Muscle of leg (tissue), 11 donors: ENCODE results near the gene CYP4F22. TPM values are rescaled to one million over a fixed set of nuclear protein-coding genes. Genes with fewer than 3 reads are reported as not detected.
"Not testable (repeated sequence)": the region's sequence is repeated elsewhere in the genome, so short reads cannot be mapped to it uniquely, and the experiment has no call there.

Experiments
- DNase-seq: peaks from one replicate; pipeline ENCODE4 v3.0.0; 2013
- H3K27ac ChIP-seq: one replicate; pipeline ENCODE4 v1.5.1; 2013; ENCODE audit warnings: mild to moderate bottlenecking, low read length, control low read depth
- H3K27me3 ChIP-seq: one replicate; pipeline ENCODE4 v1.6.1; 2013; ENCODE audit warnings: low read length; ENCODE audit not compliant: control insufficient read depth, insufficient read depth
- H3K36me3 ChIP-seq: one replicate; pipeline ENCODE4 v1.6.1; 2013; ENCODE audit warnings: low read length; ENCODE audit not compliant: control insufficient read depth, insufficient read depth
- H3K4me1 ChIP-seq: one replicate; pipeline ENCODE4 v1.6.1; 2013; ENCODE audit warnings: low read length; ENCODE audit not compliant: control insufficient read depth, insufficient read depth
- H3K4me3 ChIP-seq: one replicate; pipeline ENCODE4 v1.5.1; 2013; ENCODE audit warnings: low read length, control low read depth
- H3K9me3 ChIP-seq: replicated peaks from 2 replicates; pipeline ENCODE4 v1.6.1; 2013; ENCODE audit warnings: low read depth, low read length; ENCODE audit not compliant: control insufficient read depth
- WGBS: methylation state at CpG from one replicate; pipeline ENCODE4 v1.1.5; 2013; ENCODE audit warnings: missing lambda C conversion rate; ENCODE audit not compliant: insufficient coverage; 5-methylcytosine and 5-hydroxymethylcytosine counted together
- polyA plus RNA-seq, 8 donors: library from polyadenylated mRNA; unstranded; fragments of 120-200 nt; gene quantifications; one replicate each; pipeline versions ENCODE4 v1.2.1 to v1.2.3, GENCODE V29; 2013; ENCODE audit warnings: inconsistent platforms in 1 of 8, low replicate concordance in 1 of 8; ENCODE audit not compliant: insufficient read length in 8 of 8, insufficient read depth in 1 of 8
- total RNA-seq: library from RNA; stranded (reverse); fragments of 120-200 nt; gene quantifications from one replicate; pipeline ENCODE4 v1.2.4, GENCODE V29; 2013

CYP4F22 gene
- total and polyA plus RNA-seq, 9 donors, result 0.11 to 0.44 TPM; not detected in 7

DNA sequence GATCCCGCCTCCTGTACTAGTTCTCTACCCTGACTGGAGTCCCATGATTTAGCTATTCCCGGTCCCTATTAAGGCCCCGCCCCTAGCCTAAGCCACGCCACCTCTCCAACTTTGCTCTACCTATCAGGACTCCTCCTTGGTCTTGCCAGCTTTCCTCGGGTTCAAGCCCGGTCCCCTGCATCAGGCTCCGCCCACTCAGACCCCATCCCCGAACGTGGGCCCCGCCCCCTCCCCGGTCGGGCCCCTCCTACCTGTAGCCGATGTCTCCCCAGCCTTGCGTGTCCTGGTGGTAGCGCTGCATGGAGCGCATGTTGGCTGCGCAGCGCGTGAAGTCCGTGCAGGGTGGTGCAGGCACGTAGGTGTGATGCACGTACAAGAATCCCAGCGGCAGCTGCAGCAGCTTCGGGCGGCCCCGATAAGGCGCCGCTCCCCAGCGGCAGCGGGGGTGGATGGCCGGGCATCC lies 36.7 kb upstream of the CYP4F22 start:
- no peak for DNase-seq

DNA sequence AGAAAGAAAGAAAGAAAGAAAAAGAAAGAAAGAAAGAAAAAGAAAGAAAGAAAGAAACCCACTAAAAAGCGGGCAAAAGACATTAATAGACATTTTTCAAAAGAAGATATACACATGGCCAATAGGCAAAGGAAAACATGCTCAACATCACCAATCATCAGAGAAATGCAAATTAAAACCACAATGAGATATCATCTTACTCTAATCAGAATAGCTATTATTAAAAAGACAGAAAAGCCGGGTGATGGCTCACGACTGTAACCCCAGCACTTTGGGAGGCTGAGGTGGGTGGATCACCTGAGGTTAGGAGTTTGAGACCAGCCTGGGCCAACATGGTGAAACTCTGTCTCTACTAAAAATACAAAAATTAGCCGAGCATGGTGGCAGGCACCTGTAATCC lies 34.5 kb upstream of the CYP4F22 start:
- H3K4me3 ChIP-seq, H3K27ac ChIP-seq, DNase-seq, H3K36me3 ChIP-seq, H3K4me1 ChIP-seq, H3K9me3 ChIP-seq: not testable (repeated sequence)
- peaks cover 30% of the 10 kb centered on the region for H3K27me3 ChIP-seq
- no CpG with 5 or more reads among the region's 4 CpGs for WGBS

More for the DNA sequence above, 36.7 kb upstream of the CYP4F22 start:
- no peak overlapping the region for H3K4me3 ChIP-seq
- H3K9me3 ChIP-seq, result peaks cover 3% of the 10 kb centered on the region
- peaks cover 40% of the 10 kb centered on the region for H3K27me3 ChIP-seq
- 44% methylated on average over 22 of the region's 31 CpGs for WGBS
- no peaks in the 10 kb centered on the region for H3K36me3 ChIP-seq
- peaks cover 3% of the 10 kb centered on the region for H3K4me1 ChIP-seq
- no peak overlapping the region for H3K27ac ChIP-seq

DNA sequence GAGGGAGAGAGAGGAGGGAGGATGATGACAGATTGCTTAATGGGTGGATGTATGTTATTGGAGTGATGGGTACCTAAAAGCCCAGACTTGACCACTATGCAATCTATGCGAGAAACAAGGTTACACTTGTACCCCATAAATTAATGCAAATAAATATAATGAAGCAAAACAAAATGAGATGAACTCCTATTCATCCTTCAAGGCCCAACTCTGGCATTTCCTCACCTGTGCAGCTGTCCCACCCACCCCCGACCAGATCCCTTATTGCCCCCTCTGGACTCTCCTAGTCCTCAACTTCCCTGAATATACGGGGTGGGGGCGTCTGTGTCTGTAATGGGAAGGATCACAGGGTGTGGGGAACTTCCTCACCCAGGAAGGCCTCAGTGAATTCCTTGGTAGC lies 33.2 kb upstream of the CYP4F22 start:
- H3K9me3 ChIP-seq, result peaks cover 3% of the 10 kb centered on the region
- H3K4me1 ChIP-seq, result no peaks in the 10 kb centered on the region
- no CpG with 5 or more reads among the region's 4 CpGs for WGBS
- no peak for DNase-seq
- no peak overlapping the region for H3K27ac ChIP-seq
- no peak overlapping the region for H3K4me3 ChIP-seq
- H3K36me3 ChIP-seq, result no peaks in the 10 kb centered on the region
- peaks cover 17% of the 10 kb centered on the region for H3K27me3 ChIP-seq

GRCh38 chr19:15475611-15476010 lies 32.7 kb upstream of the CYP4F22 start:
- 87% methylated on average over 10 of the region's 10 CpGs for WGBS
- Histone ChIP-seq H3K36me3 (no peaks in the 10 kb centered on the region), H3K4me3 (no peak overlapping the region), H3K27me3 (peaks cover 12% of the 10 kb centered on the region), H3K9me3 (peaks cover 3% of the 10 kb centered on the region), H3K27ac (no peak overlapping the region), H3K4me1 (no peaks in the 10 kb centered on the region)
- DNase-seq, result no peak

DNA sequence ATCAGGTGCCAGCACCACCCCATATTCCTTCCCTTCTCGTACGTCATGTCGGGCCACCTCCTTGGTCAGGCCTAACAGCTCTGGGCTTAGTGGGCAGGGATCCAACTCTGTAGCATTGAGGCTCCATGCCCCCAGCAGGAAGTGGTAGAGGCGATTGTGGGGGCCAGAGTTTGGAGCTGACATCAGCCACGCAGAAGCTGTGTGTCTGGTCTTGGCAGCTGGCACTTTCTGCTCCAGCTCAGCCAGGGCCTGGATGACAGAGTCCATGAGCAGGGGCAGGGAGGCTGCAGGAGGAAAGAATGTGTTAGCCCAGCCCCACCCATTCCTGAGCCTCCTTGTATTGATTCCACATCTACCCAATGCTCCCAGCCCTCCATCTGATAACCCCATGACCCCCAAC lies 32.0 kb upstream of the CYP4F22 start:
- no CpG with 5 or more reads among the region's 5 CpGs for WGBS
- DNase-seq, result no peak
- Histone ChIP-seq H3K4me3 (no peak overlapping the region), H3K27me3 (peaks cover 8% of the 10 kb centered on the region), H3K36me3 (no peaks in the 10 kb centered on the region), H3K27ac (no peak overlapping the region), H3K4me1 (no peaks in the 10 kb centered on the region), H3K9me3 (peaks cover 3% of the 10 kb centered on the region)

DNA sequence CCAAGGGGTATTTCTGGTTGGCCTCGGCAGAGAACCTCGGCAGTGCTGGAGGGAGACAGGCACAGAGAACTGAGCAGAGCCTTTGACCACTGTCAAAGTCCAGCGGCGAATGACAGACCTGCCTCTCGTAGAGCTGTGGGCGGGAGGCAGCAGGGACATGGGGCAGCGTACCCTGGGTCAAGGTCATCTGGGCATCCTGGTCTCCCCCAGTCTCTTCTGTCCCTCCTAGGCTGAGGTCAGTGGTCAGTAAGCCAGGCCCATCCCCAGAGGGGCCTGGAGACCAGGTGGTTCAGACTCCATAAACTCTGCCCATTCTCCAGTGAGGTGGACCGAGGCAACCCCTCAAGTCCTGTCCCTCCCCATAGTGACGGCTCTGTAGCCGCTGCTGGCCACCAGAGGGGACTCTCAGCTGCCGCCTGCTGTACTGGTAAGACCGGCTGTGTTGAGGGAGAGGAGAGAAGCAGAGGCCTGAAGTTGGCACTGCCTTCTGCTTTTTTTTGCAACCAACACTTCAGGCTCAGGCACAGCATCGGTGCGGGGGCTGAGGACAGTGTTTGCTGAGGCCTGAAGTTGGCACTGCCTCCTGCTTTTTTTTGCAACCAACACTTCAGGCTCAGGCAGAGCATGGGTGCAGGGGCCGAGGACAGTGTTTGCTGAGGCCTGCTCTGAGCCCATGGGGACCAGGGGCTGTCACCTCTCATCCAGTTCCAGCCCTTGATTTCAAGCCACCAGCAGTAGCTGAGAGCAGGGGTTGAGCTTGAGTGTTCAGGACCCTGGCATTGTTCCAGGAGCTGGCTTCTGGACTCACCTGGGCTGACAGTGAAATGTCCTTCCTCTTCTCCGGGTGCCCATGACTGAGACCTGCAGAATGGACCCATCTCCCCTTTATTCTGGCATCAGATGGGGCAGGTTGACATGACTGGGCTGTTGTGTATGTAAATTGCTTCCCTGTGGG lies 28.7 kb upstream of the CYP4F22 start, which contains the start of gene PGLYRP2:
Gene PGLYRP2 (minus strand): TSS at position 111 of the 955 bp plus-strand sequence. CDS start 130 bp downstream, outside the sequence.
- no peaks in the 10 kb centered on the region for H3K9me3 ChIP-seq
- H3K4me1 ChIP-seq, result no peaks in the 10 kb centered on the region
- H3K27ac ChIP-seq, result no peak within 1 kb of the TSS
- DNase-seq, result no peak
- no peaks in the 10 kb centered on the region for H3K27me3 ChIP-seq
- 63% methylated on average over 11 of the region's 16 CpGs for WGBS
- H3K36me3 ChIP-seq, result no peaks in the 10 kb centered on the region
- H3K4me3 ChIP-seq, result no peak within 1 kb of the TSS

DNA sequence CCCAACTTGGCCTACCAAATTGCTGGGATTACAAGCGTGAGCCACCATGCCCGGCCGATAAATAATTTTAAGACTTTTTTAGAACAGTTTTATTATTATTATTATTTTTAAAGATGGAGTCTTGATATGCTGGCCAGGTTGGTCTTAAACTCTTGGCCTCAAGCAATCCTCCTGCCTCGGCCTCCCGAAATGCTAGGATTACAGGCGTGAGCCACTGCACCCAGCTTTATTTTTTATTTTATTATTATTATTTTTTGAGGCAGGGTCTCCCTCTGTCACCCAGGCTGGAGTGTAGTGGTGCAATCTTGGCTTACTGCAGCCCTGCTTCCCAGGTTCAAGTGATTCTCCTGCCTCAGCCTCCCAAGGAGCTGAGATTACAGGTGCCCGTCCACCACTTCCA lies 27.3 kb upstream of the CYP4F22 start:
- not testable (repeated sequence) for DNase-seq, H3K4me1 ChIP-seq, H3K36me3 ChIP-seq, H3K9me3 ChIP-seq, H3K4me3 ChIP-seq, H3K27me3 ChIP-seq, H3K27ac ChIP-seq
- WGBS, result no CpG with 5 or more reads among the region's 7 CpGs

DNA sequence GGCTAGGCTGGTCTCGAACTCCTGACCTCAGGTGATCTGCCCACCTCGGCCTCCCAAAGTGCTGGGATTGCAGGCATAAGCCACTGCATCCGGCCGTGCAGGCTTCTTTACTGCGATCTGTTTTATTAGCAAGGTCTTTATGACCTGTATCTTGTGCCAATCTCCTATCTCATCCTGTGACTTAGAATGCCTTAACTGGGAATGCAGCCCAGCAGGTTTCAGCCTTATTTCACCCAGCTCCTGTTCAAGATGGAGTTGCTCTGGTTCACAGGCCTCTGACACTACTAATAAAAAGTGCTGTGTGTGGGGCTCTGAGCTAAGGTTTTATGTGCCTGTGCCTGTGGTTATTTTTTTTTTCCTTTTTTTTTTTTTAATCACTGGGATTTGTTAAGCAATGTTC lies 22.6 kb upstream of the CYP4F22 start:
- not testable (repeated sequence) for DNase-seq
- WGBS, result 71% methylated on average over 5 of the region's 5 CpGs

DNA sequence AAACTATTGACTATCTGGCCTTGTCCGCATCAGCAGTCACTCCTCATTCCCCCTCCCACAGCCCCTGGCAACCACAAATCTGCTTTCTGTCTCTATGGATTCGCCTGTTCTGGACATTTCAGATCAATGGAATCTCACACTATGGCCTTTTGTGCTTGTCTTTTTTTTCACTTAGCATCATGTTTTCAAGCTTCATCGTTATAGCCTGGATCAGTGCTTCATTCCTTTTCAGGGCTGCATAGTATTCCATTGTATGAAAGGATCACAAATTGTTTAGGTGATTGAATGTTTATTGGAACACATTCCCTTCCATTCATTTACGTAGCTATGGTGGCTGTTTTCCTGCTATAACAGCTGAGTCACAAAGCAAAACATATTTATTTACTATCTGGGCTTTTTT lies 21.3 kb upstream of the CYP4F22 start:
- WGBS, result 96% methylated on average over 2 of the region's 4 CpGs

More for the DNA sequence above, 22.6 kb upstream of the CYP4F22 start:
- not testable (repeated sequence) for H3K4me3 ChIP-seq, H3K4me1 ChIP-seq, H3K9me3 ChIP-seq, H3K27ac ChIP-seq, H3K36me3 ChIP-seq, H3K27me3 ChIP-seq

GRCh38 chr19:15488489-15489226 lies 19.7 kb upstream of the CYP4F22 start:
- H3K4me1 ChIP-seq, result peaks cover 6% of the 10 kb centered on the region
- WGBS, result 42% methylated on average over 7 of the region's 13 CpGs
- H3K27me3 ChIP-seq, result no peaks in the 10 kb centered on the region
- H3K4me3 ChIP-seq, result no peak overlapping the region
- H3K9me3 ChIP-seq, result peaks cover 2% of the 10 kb centered on the region
- DNase-seq, result peak; percentile 48
- no peaks in the 10 kb centered on the region for H3K36me3 ChIP-seq
- no peak overlapping the region for H3K27ac ChIP-seq

More for the DNA sequence above, 21.3 kb upstream of the CYP4F22 start:
- no peak for DNase-seq
- peaks cover 2% of the 10 kb centered on the region for H3K9me3 ChIP-seq
- no peaks in the 10 kb centered on the region for H3K36me3 ChIP-seq
- H3K27me3 ChIP-seq, result no peaks in the 10 kb centered on the region
- H3K4me1 ChIP-seq, result peaks cover 6% of the 10 kb centered on the region
- no peak overlapping the region for H3K4me3 ChIP-seq
- H3K27ac ChIP-seq, result no peak overlapping the region
